Camera-type eye (tissue), 1 donor: ENCODE results near the gene HYI. TPM values are rescaled to one million over a fixed set of nuclear protein-coding genes. Genes with fewer than 3 reads are reported as not detected.

Experiments
- total RNA-seq: library from RNA; depleted of rRNA; stranded (reverse); fragments of >200 nt; gene quantifications from one replicate; pipeline ENCODE4 v1.2.3, GENCODE V29; 2014

HYI gene, protein sequence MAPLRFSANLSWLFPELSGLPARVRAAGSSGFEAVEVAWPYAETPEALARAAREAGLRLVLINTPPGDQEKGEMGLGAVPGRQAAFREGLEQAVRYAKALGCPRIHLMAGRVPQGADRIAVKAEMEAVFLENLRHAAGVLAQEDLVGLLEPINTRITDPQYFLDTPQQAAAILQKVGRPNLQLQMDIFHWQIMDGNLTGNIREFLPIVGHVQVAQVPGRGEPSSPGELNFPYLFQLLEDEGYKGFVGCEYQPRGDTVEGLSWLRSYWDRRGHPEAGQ
- total RNA-seq = 44.4 TPM

DNA sequence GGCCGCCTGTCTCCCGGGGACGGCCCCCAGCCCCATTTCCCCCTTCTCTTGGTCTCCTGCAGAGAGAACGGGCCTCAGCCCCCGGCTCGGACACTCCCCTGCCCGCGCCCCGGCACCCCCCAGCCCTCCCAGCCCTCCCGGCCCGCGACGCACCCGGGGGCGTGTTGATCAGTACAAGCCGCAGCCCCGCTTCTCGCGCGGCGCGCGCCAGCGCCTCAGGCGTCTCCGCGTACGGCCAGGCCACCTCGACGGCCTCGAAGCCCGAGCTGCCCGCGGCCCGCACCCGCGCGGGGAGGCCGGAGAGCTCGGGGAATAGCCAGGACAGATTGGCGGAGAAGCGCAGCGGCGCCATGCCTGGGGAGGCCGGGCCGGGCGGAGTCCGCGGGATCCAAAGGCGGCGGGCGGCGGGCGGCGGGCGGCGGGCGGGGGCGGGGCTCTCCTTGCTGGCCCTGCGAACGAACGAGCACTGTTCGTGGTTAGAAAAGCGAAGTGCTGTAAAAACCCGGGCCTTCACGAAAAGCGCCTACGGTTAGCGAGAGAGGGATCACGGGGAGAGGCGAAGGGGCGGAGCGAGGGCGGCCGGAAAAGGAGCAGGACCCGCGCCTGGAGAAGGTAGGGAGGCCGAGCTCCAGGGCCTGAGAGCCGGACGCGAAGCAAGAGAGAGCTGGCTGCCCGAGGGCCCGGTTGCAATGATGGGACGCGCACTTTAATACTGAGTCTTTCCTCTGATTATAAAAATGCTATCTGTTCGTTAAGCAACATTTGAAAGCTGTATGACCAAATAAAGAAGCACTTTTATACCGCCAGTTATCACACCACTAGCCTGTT lies at the start of gene HYI:
Gene HYI (minus strand): TSS at position 490 of the 828 bp plus-strand sequence. CDS start 138 bp downstream, at position 352.

Other genes starting within 250 kb of the HYI start
- gene TMEM125, start 183.9 kb downstream of the HYI start, total RNA-seq = 1.6 TPM
- 0.44 TPM for gene C1orf210, start 168.3 kb downstream of the HYI start, total RNA-seq
- gene TIE1, start 152.9 kb downstream of the HYI start, total RNA-seq = 33.0 TPM
- 0.93 TPM for gene MPL, start 116.1 kb downstream of the HYI start, total RNA-seq
- gene CDC20, start 95.0 kb downstream of the HYI start, total RNA-seq = 9.0 TPM
- 14.2 TPM for gene ELOVL1, start 85.9 kb downstream of the HYI start, total RNA-seq
- 51.3 TPM for gene MED8, start 64.1 kb downstream of the HYI start, total RNA-seq
- gene SZT2, start 64.0 kb downstream of the HYI start, total RNA-seq = 52.4 TPM
- 169 TPM for gene PTPRF, start 77.0 kb upstream of the HYI start, total RNA-seq
- 70.9 TPM for gene KDM4A, start 196.2 kb upstream of the HYI start, total RNA-seq